K562 (cell line): Measurements from ENCODE around the gene SORL1-AS1.

Experiments
- ATAC-seq: fragments of 200-7000 bp; cut with Tn5 transposase; 3 replicates; pipeline ENCODE4 v1.9.1; 2020; ENCODE audit warnings: moderate library complexity
- BruUV-seq: library from RNA; stranded (reverse); fragments of 400-500 nt; replicated peaks from 2 replicates; lab custom pipeline; 2021; lab: Mats Ljungman, UMichigan
- CTCF ChIA-PET: fragments of 300-600 bp; formaldehyde crosslinking; extraction: SDS; loops from one replicate; lab custom pipeline; 2021; ENCODE audit warnings: low intra/inter-chr PET ratio; lab: Yijun Ruan, JAX
- POLR2A ChIA-PET: fragments of 300-600, 350-650 bp; sonication (Branson Sonifier 250); formaldehyde crosslinking; extraction: SDS; loops from one replicate; lab custom pipeline; 2021; ENCODE audit warnings: antibody characterized with exemption, inconsistent platforms; lab: Yijun Ruan, JAX
- DNase-seq, 4 experiments: peaks; one replicate each; pipeline versions ENCODE4 v3.0.0 to v3.0.0-alpha.2; 2011 to 2018; ENCODE audit warnings: low spot score in 3 of 4, mixed read lengths in 3 of 4; ENCODE audit errors: extremely low read depth in 1 of 4
- FAIRE-seq: peaks from 2 replicates; lab custom pipeline; 2011; peaks lifted over from hg19 to GRCh38; lab: Jason Lieb, UNC
- H2AFZ ChIP-seq: 2 replicates; pipeline ENCODE4 v1.6.0; 2011; ENCODE audit warnings: low read depth, low read length, control low read depth, inconsistent platforms
- H3K27ac ChIP-seq: fragments of 200-600 bp; 3 replicates; pipeline ENCODE4 v1.8.0; 2011; ENCODE audit warnings: low read depth, mild to moderate bottlenecking, control low read depth, inconsistent platforms, low read length, moderate library complexity, mixed read lengths; ENCODE audit errors: extremely low read depth
- H3K27me3 ChIP-seq, 2 experiments: fragments of 300-600 bp in 1 of 2; 2 replicates in 1 of 2; 3 replicates in 1 of 2; pipeline versions ENCODE4 v1.6.0 to v1.8.0; 2011; ENCODE audit warnings: inconsistent platforms in 2 of 2, low read length in 2 of 2, mild to moderate bottlenecking in 1 of 2, mixed read lengths in 1 of 2, moderate library complexity in 1 of 2; ENCODE audit not compliant: control insufficient read depth in 2 of 2, insufficient read depth in 2 of 2
- H3K36me3 ChIP-seq: fragments of 300-600 bp; 3 replicates; pipeline ENCODE4 v1.8.0; 2011; ENCODE audit warnings: mild to moderate bottlenecking, low read length, inconsistent platforms; ENCODE audit not compliant: control insufficient read depth, insufficient read depth
- H3K4me1 ChIP-seq, 2 experiments: fragments of 200-600 bp in 1 of 2; replicated peaks in 1 of 2; 2 replicates in 1 of 2; 3 replicates in 1 of 2; pipeline versions ENCODE4 v1.5.1 to v1.8.0; 2011; ENCODE audit warnings: inconsistent platforms in 2 of 2, low read length in 2 of 2, mild to moderate bottlenecking in 1 of 2, mixed read lengths in 1 of 2, moderate library complexity in 1 of 2; ENCODE audit not compliant: control insufficient read depth in 2 of 2, insufficient read depth in 2 of 2
- H3K4me2 ChIP-seq: 2 replicates; pipeline ENCODE4 v1.6.1; 2011; ENCODE audit warnings: low read length, control low read depth, inconsistent platforms, mixed read lengths; ENCODE audit not compliant: insufficient read depth
- H3K4me3 ChIP-seq: fragments of 200-600 bp; sonication (generic), shearing (Covaris generic); 2 replicates; pipeline ENCODE4 v1.5.1; 2016; ENCODE audit warnings: control low read depth, inconsistent platforms
- H3K79me2 ChIP-seq: fragments of 200-600 bp; 3 replicates; pipeline ENCODE4 v1.8.0; 2011; ENCODE audit warnings: low read length, inconsistent platforms; ENCODE audit not compliant: control insufficient read depth, insufficient read depth
- H3K9ac ChIP-seq, 2 experiments: 2 replicates each; pipeline versions ENCODE4 v1.6.0 to v1.6.1; 2011; ENCODE audit warnings: low read depth in 2 of 2, low read length in 2 of 2, control low read depth in 1 of 2, inconsistent platforms in 1 of 2, mild to moderate bottlenecking in 1 of 2, mixed read lengths in 1 of 2; ENCODE audit not compliant: insufficient read depth in 1 of 2
- H3K9me1 ChIP-seq: one replicate; pipeline ENCODE4 v1.6.0; 2011; ENCODE audit warnings: inconsistent platforms, mild to moderate bottlenecking, low read length, moderate library complexity; ENCODE audit not compliant: control insufficient read depth, insufficient read depth
- H3K9me3 ChIP-seq: replicated peaks from 2 replicates; pipeline ENCODE4 v1.5.1; 2011; ENCODE audit warnings: low read depth, low read length, inconsistent platforms; ENCODE audit not compliant: control insufficient read depth, insufficient read depth
- H4K20me1 ChIP-seq: replicated peaks from 2 replicates; pipeline ENCODE4 v1.6.1; 2011; ENCODE audit warnings: low read length, inconsistent platforms, mixed read lengths; ENCODE audit not compliant: control insufficient read depth, insufficient read depth
- ARID3A ChIP-seq: IDR thresholded peaks from 2 replicates; pipeline ENCODE4 v1.6.1; 2012; ENCODE audit warnings: low read depth, low read length, improper control_type of control experiment, borderline replicate concordance
- C11orf30 ChIP-seq: fragments of 450-650 bp; IDR thresholded peaks from 2 replicates; pipeline ENCODE4 v1.6.1; 2016; ENCODE audit warnings: low read depth, mild to moderate bottlenecking
- RFX1 ChIP-seq: fragments of 450-650 bp; IDR thresholded peaks from 2 replicates; pipeline ENCODE4 v1.6.1; 2016; ENCODE audit warnings: mild to moderate bottlenecking, moderate library complexity
- ZNF316 ChIP-seq: fragments of 450-650 bp; IDR thresholded peaks from 2 replicates; pipeline ENCODE4 v1.6.1; 2016
- ZNF699 ChIP-seq: fragments of 250-450 bp; sonication (Bioruptor Pico); IDR thresholded peaks from 2 replicates; pipeline ENCODE4 v1.8.0; 2021; ENCODE audit warnings: mild to moderate bottlenecking, moderate library complexity; ENCODE audit not compliant: insufficient replicate concordance
- WGBS: fragments of 100-300 bp; shearing (Covaris generic); methylation state at CpG from one replicate; pipeline ENCODE4 v1.1.6; 2016; ENCODE audit warnings: low coverage, mixed read lengths; ENCODE audit not compliant: insufficient coverage; ENCODE audit errors: missing lambda C conversion rate; 5-methylcytosine and 5-hydroxymethylcytosine counted together
- in situ Hi-C: fragments of 300-500 bp; cut with MboI; formaldehyde crosslinking; loops from 4 replicates; pipeline ENCODE4 v1.15.0; 2018; ENCODE audit warnings: inconsistent platforms, mixed read lengths
- intact Hi-C: fragments of 100-400 bp; cut with micrococcal nuclease; formaldehyde crosslinking; loops from 2 replicates; pipeline ENCODE4 v1.14.2; 2022

SORL1-AS1 gene

GRCh38 chr11:121418625-121419114, 34.1 kb downstream of the SORL1-AS1 start:
- no peaks in the 10 kb centered on the region for H3K36me3 ChIP-seq
- TF ChIP-seq RFX1 (peak; percentile 10; the same call in 1 of the 2 replicates), ARID3A (no peak)
- 0% methylated on average over 7 of the region's 7 CpGs for WGBS
- H3K27ac ChIP-seq = no peak overlapping the region
- H3K27me3 ChIP-seq = peaks cover 0 to 3% of the 10 kb centered on the region in 2 experiments; a peak in 1 of 5 replicates
- no peaks in the 10 kb centered on the region for H3K9me3 ChIP-seq
- intact Hi-C loops (no loop called here), in situ Hi-C loops (no loop called here)
- H3K4me2 ChIP-seq = no peak overlapping the region
- DNase-seq (no peak), ATAC-seq (no peak), FAIRE-seq (no peak)
- H3K4me1 ChIP-seq = no peaks in the 10 kb centered on the region; a peak in 1 of 5 replicates
- H4K20me1 ChIP-seq = no peaks in the 10 kb centered on the region
- no peaks in the 10 kb centered on the region for H3K9me1 ChIP-seq
- ChIA-PET CTCF (no interaction called here), POLR2A (no interaction called here)
- H2AFZ ChIP-seq = no peak overlapping the region
- H3K79me2 ChIP-seq = no peaks in the 10 kb centered on the region
- no peak overlapping the region for H3K9ac ChIP-seq
- no peak overlapping the region for H3K4me3 ChIP-seq
- BruUV-seq = no TSS peak

DNA sequence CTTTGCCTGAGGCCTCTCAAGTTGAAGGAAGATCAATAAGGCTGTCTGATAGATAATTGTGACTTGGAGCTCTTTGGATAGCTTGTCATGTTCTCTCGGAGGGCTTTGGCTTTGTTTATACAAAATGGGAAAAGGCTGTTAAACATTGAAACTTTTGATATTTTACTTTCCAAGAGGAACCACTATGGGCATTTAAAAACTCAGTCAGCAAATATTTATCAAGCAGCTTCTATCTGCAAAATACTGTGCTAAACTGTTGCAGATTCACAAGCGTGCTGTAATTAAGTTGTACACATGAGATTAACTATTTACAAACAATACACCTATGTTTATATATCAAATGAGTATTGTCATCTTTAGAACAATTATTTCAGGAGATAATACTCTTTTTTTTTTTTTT, 35.2 kb downstream of the SORL1-AS1 start:
- Histone ChIP-seq H3K4me2 (no peak overlapping the region), H3K79me2 (no peaks in the 10 kb centered on the region), H3K4me3 (no peak overlapping the region), H3K4me1 (no peaks in the 10 kb centered on the region; a peak in 1 of 5 replicates), H3K9me1 (no peaks in the 10 kb centered on the region), H3K27me3 (peaks cover 0 to 3% of the 10 kb centered on the region in 2 experiments; a peak in 1 of 5 replicates), H3K9me3 (no peaks in the 10 kb centered on the region), H3K27ac (no peak overlapping the region), H2AFZ (no peak overlapping the region), H3K36me3 (no peaks in the 10 kb centered on the region), H3K9ac (no peak overlapping the region), H4K20me1 (no peaks in the 10 kb centered on the region)
- DNase-seq = no peak
- no peak for FAIRE-seq
- intact Hi-C loops (no loop called here), in situ Hi-C loops (no loop called here)
- TF ChIP-seq C11orf30 = peak; percentile 24; the same call in 1 of the 2 replicates
- no peak for TF ChIP-seq ZNF699 (CRISPR knock-in tag)
- TF ChIP-seq ZNF316 = peak; percentile 28; the same call in 1 of the 2 replicates
- no peak for ATAC-seq
- CTCF ChIA-PET = no interaction called here
- no TSS peak for BruUV-seq
- WGBS = 0% methylated on average over 2 of the region's 2 CpGs
- POLR2A ChIA-PET = no interaction called here
